Measurements from ENCODE around the gene ACTN1.

- TF ChIP-seq CTCF (IDR thresholded peaks at IDR 0.05; ENCODE audit: poor library complexity) = no peak
- TF ChIP-seq EZH2phosphoT487 (IDR thresholded peaks at IDR 0.05; ENCODE audit: low read depth, severe bottlenecking, unreplicated experiment) = no peak
- no peak for TF ChIP-seq EZH2 (IDR thresholded peaks at IDR 0.05; ENCODE audit: borderline replicate concordance)
These were observed 90.2 kb downstream of the ACTN1 start for GRCh38 chr14:68888883-68889282.

Data from hepatocyte (in vitro differentiated cells).